ENCODE data around the gene RUNX1. TPM values are rescaled to one million over a fixed set of nuclear protein-coding genes. Genes with fewer than 3 reads are reported as not detected.

The RUNX1 gene
- total and polyA plus RNA-seq, 2 donors (not counting 3 experiments of a cell fraction or from before 2014, with no cell fraction given), result 4.6 to 17.9 TPM

- no peaks in the 10 kb centered on the region for H3K79me2 ChIP-seq (ENCODE audit: control insufficient read depth, insufficient read depth, low read length)
- CTCF ChIA-PET, result interaction anchor here (1.0 to 1.2 kb wide), 3 partner anchors 41 to 201 kb away, joined by 3 to 4 read pairs (median 3); no protein-coding TSS in a partner anchor
- intact Hi-C loops (cut with micrococcal nuclease), result no loop called here
Observed at GRCh38 chr21:34946916-34947534, 102.1 kb downstream of the RUNX1 start.

More at GRCh38 chr21:34946916-34947534, 102.1 kb downstream of the RUNX1 start:
- H3K9me3 ChIP-seq (replicated peaks; ENCODE audit: control insufficient read depth, insufficient read depth, low read length), result no peaks in the 10 kb centered on the region
- H3K9ac ChIP-seq (replicated peaks; ENCODE audit: extremely low read depth, insufficient read depth, low read length), result no peak overlapping the region
- H3K36me3 ChIP-seq (ENCODE audit: control insufficient read depth in 2 of 2, extremely low read depth in 1 of 2, insufficient read depth in 2 of 2, low read length in 2 of 2), result no peaks in the 10 kb centered on the region
- FAIRE-seq (no peak), DNase-seq (ENCODE audit: low read depth, low spot score) (no peak)
- H2AFZ ChIP-seq (ENCODE audit: low read depth, low read length), result no peak overlapping the region
- no peaks in the 10 kb centered on the region for H4K20me1 ChIP-seq (replicated peaks; ENCODE audit: control insufficient read depth, extremely low read depth, insufficient read depth, low read length)
- peaks cover 8 to 19% of the 10 kb centered on the region in 2 experiments for H3K27me3 ChIP-seq (ENCODE audit: control insufficient read depth in 2 of 2, insufficient read depth in 2 of 2, low read length in 2 of 2)
- no peak overlapping the region for H3K4me2 ChIP-seq (ENCODE audit: insufficient read depth, low read length)
- POLR2A ChIA-PET, result interaction anchor here (0.5 kb wide), 1 partner anchor 10 kb away, joined by 3 read pairs; no protein-coding TSS in a partner anchor
- H3K4me1 ChIP-seq (ENCODE audit: control insufficient read depth, extremely low read depth, insufficient read depth, low read length), result no peaks in the 10 kb centered on the region
- H3K27ac ChIP-seq (ENCODE audit: insufficient read depth, low read depth, low read length), result no peak overlapping the region
- no peak for TF ChIP-seq GATA2 (IDR thresholded peaks at IDR 0.05; ENCODE audit: insufficient read depth, insufficient read length, low read depth, low read length)
- no peak for TF ChIP-seq POLR2AphosphoS5 (IDR thresholded peaks at IDR 0.05; ENCODE audit: insufficient read depth, low read depth, low read length)
- TF ChIP-seq CTCF (IDR thresholded peaks at IDR 0.05; ENCODE audit: extremely low read depth in 1 of 2, insufficient read depth in 1 of 2, low read depth in 1 of 2, low read length in 2 of 2), result no peak
- no peak for TF ChIP-seq FOS (IDR thresholded peaks at IDR 0.05; ENCODE audit: borderline replicate concordance, insufficient read depth, low read length)
- TF ChIP-seq MAX (IDR thresholded peaks at IDR 0.05; ENCODE audit: insufficient read depth, insufficient read length), result no peak
- BruUV-seq (replicated peaks), result no TSS peak
- dilution Hi-C loops (cut with MboI; ENCODE audit: extremely low pct_ligation_motif_present, low sequenced_read_pairs), result no loop called here
- no peak overlapping the region for H3K4me3 ChIP-seq (replicated peaks in 1 of 3; ENCODE audit: insufficient read depth in 1 of 3, low read depth in 1 of 3, low read length in 3 of 3)
- H3K9me1 ChIP-seq (replicated peaks; ENCODE audit: control insufficient read depth, extremely low read depth, insufficient read depth, low read length), result no peaks in the 10 kb centered on the region

Measured in endothelial cell of umbilical vein (primary cell).